NCI-H524 (cell line): ENCODE measurements around the gene MAST3.

Experiments used
- DNase-seq, 2 experiments: peaks; one replicate each; lab custom pipeline; 2025; lab: John Stamatoyannopoulos, UW

The MAST3 gene

GRCh38 chr19:18112989-18113478 lies 15.5 kb downstream of the MAST3 start:
- peak; percentile 66 to 84 for DNase-seq

- DNase-seq, result no peak
Observed at GRCh38 chr19:18113827-18114226, 16.2 kb downstream of the MAST3 start.

- no peak for DNase-seq
Observed at GRCh38 chr19:18114483-18114882, 16.9 kb downstream of the MAST3 start.

GRCh38 chr19:18117364-18117691 lies 19.8 kb downstream of the MAST3 start:
- DNase-seq, result no peak

- DNase-seq, result peak; percentile 79 to 87
Observed at GRCh38 chr19:18117692-18118378, 20.3 kb downstream of the MAST3 start.

GRCh38 chr19:18118420-18119012 lies 20.9 kb downstream of the MAST3 start:
- DNase-seq, result no peak

GRCh38 chr19:18119013-18119716 lies 21.6 kb downstream of the MAST3 start:
- DNase-seq, result no peak

- DNase-seq, result no peak
Observed at GRCh38 chr19:18119717-18120105, 22.1 kb downstream of the MAST3 start.

- DNase-seq, result no peak
Observed at GRCh38 chr19:18120127-18120526, 22.5 kb downstream of the MAST3 start.

GRCh38 chr19:18121166-18121565 lies 23.6 kb downstream of the MAST3 start:
- no peak for DNase-seq

GRCh38 chr19:18122424-18122823 lies 24.8 kb downstream of the MAST3 start:
- no peak for DNase-seq

GRCh38 chr19:18122860-18123795 lies 25.6 kb downstream of the MAST3 start:
- DNase-seq, result no peak

- DNase-seq, result no peak
Observed at GRCh38 chr19:18123819-18124218, 26.2 kb downstream of the MAST3 start.

GRCh38 chr19:18126097-18126496 lies 28.5 kb downstream of the MAST3 start:
- DNase-seq, result no peak

- DNase-seq, result no peak
Observed at GRCh38 chr19:18128044-18128443, 30.5 kb downstream of the MAST3 start.

- no peak for DNase-seq
Observed at GRCh38 chr19:18128805-18129204, 31.2 kb downstream of the MAST3 start.

- DNase-seq, result no peak
Observed at GRCh38 chr19:18130523-18131242, 33.1 kb downstream of the MAST3 start.

- no peak for DNase-seq
Observed at GRCh38 chr19:18131841-18132596, 34.4 kb downstream of the MAST3 start.

GRCh38 chr19:18135712-18136584 lies 38.4 kb downstream of the MAST3 start:
- no peak for DNase-seq

GRCh38 chr19:18137242-18137641 lies 39.7 kb downstream of the MAST3 start:
- DNase-seq, result no peak
